ENCODE results near the gene RNASE4. TPM values are rescaled to one million over a fixed set of nuclear protein-coding genes. Genes with fewer than 3 reads are reported as not detected.

Gene RNASE4
- total RNA-seq, 1 experiment from 2014 or later, result 8.8 TPM

DNA sequence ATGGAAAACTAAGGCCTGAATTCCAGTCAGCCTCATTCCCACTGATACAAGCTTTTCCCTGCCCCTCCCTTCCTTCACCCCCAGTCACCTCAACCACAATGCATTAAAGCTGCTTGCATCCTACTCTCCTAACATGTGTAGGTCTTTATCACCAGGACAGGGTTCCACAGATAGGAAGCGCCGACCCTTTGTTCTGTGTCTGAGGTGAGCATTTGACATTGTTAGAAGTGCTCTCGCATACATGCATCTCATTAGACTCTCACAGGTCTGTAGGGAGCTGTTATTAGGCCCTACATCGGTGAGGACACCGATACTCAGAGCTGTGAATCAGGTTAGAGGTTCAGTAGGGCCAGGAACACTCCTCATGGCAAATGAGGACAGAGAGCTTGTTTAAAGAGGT is 48.1 kb downstream of the RNASE4 start:
- no TSS peak for BruUV-seq (replicated peaks)
- no peak overlapping the region for H3K4me3 Mint-ChIP-seq (ENCODE audit: unreplicated experiment)
- no peaks in the 10 kb centered on the region for H3K4me1 Mint-ChIP-seq (ENCODE audit: low read depth, unreplicated experiment)
- no peaks in the 10 kb centered on the region for H3K27me3 ChIP-seq (replicated peaks; ENCODE audit: control insufficient read depth, insufficient read depth, low read length)
- H3K27me3 Mint-ChIP-seq (ENCODE audit: insufficient read depth, unreplicated experiment), result no peaks in the 10 kb centered on the region
- H3K4me1 ChIP-seq, result no peaks in the 10 kb centered on the region
- no peak overlapping the region for H3K4me3 ChIP-seq (ENCODE audit: low read depth, low read length)
- ChIA-PET POLR2A (no interaction called here), CTCF (no interaction called here)
- DNase-seq, result no peak
- no peaks in the 10 kb centered on the region for H3K9me3 ChIP-seq
- intact Hi-C loops (cut with micrococcal nuclease; ENCODE audit: unreplicated experiment), result no loop called here
- H3K27ac Mint-ChIP-seq (ENCODE audit: unreplicated experiment), result no peak overlapping the region
- TF ChIP-seq CTCF (IDR thresholded peaks at IDR 0.05; ENCODE audit: insufficient read depth in 1 of 2, low read depth in 1 of 2, low read length in 1 of 2, severe bottlenecking in 1 of 2, unreplicated experiment in 1 of 2), result no peak
- no peaks in the 10 kb centered on the region for H3K9me3 Mint-ChIP-seq (ENCODE audit: unreplicated experiment)
- H3K36me3 Mint-ChIP-seq (ENCODE audit: insufficient read depth, unreplicated experiment), result no peaks in the 10 kb centered on the region
- H3K36me3 ChIP-seq (ENCODE audit: control insufficient read depth, insufficient read depth, low read length), result no peaks in the 10 kb centered on the region

DNA sequence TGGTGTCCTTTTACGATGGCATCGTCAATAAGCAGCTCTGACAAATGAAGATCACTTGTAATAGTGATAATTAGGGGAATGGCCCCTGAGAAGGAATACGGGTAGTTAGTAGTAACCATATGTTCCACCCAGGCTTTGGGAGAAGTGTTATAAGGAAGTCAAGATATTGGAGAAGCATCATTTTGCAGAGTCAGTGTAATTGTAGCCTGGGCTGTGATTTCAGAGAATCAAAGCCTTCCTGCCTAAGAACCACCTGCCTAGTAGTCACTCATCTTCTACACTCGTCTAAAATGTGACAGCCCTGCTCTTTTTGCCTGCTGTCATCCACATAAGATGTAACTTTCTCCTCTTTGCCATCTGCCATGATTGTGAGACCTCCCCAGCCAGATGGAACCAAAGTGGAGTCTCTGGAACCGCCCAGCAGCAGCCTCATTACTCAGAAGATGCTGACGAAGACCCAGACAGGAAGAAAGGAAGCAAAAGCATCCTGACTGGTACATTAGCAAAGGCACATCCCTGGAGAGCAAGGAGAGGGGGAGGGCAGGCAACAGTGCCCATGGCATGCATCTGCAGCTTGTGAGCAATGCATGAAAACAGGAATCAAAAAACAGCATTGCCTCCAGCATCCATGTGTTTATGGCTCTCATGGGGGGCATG is 48.7 kb downstream of the RNASE4 start:
- no peak overlapping the region for H3K4me3 ChIP-seq (ENCODE audit: low read depth, low read length)
- POLR2A ChIA-PET, result no interaction called here
- no peak for TF ChIP-seq CTCF (IDR thresholded peaks at IDR 0.05; ENCODE audit: insufficient read depth in 1 of 2, low read depth in 1 of 2, low read length in 1 of 2, severe bottlenecking in 1 of 2, unreplicated experiment in 1 of 2)
- Mint-ChIP-seq H3K27me3 (ENCODE audit: insufficient read depth, unreplicated experiment) (no peaks in the 10 kb centered on the region), H3K4me1 (ENCODE audit: low read depth, unreplicated experiment) (no peaks in the 10 kb centered on the region), H3K4me3 (ENCODE audit: unreplicated experiment) (no peak overlapping the region), H3K36me3 (ENCODE audit: insufficient read depth, unreplicated experiment) (no peaks in the 10 kb centered on the region), H3K27ac (ENCODE audit: unreplicated experiment) (no peak overlapping the region), H3K9me3 (ENCODE audit: unreplicated experiment) (no peaks in the 10 kb centered on the region)
- BruUV-seq (replicated peaks), result no TSS peak
- no peak for DNase-seq
- no peaks in the 10 kb centered on the region for H3K4me1 ChIP-seq
- intact Hi-C loops (cut with micrococcal nuclease; ENCODE audit: unreplicated experiment), result no loop called here
- no peaks in the 10 kb centered on the region for H3K36me3 ChIP-seq (ENCODE audit: control insufficient read depth, insufficient read depth, low read length)
- no peaks in the 10 kb centered on the region for H3K27me3 ChIP-seq (replicated peaks; ENCODE audit: control insufficient read depth, insufficient read depth, low read length)
- no peaks in the 10 kb centered on the region for H3K9me3 ChIP-seq
- CTCF ChIA-PET, result interaction anchor here (0.8 kb wide), 1 partner anchor 10 kb away, joined by 4 read pairs; no protein-coding TSS in a partner anchor

GRCh38 chr14:20733684-20734429 is 49.5 kb downstream of the RNASE4 start:
- H3K36me3 Mint-ChIP-seq (ENCODE audit: insufficient read depth, unreplicated experiment), result no peaks in the 10 kb centered on the region
- DNase-seq, result no peak
- no peaks in the 10 kb centered on the region for H3K4me1 ChIP-seq
- ChIA-PET CTCF (interaction anchor here (0.8 kb wide), 1 partner anchor 11 kb away, joined by 4 read pairs; no protein-coding TSS in a partner anchor), POLR2A (no interaction called here)
- H3K36me3 ChIP-seq (ENCODE audit: control insufficient read depth, insufficient read depth, low read length), result no peaks in the 10 kb centered on the region
- no TSS peak for BruUV-seq (replicated peaks)
- intact Hi-C loops (cut with micrococcal nuclease; ENCODE audit: unreplicated experiment), result no loop called here
- no peak overlapping the region for H3K27ac Mint-ChIP-seq (ENCODE audit: unreplicated experiment)
- no peak overlapping the region for H3K4me3 ChIP-seq (ENCODE audit: low read depth, low read length)
- no peaks in the 10 kb centered on the region for H3K9me3 ChIP-seq
- H3K27me3 ChIP-seq (replicated peaks; ENCODE audit: control insufficient read depth, insufficient read depth, low read length), result no peaks in the 10 kb centered on the region
- H3K4me3 Mint-ChIP-seq (ENCODE audit: unreplicated experiment), result no peak overlapping the region
- H3K4me1 Mint-ChIP-seq (ENCODE audit: low read depth, unreplicated experiment), result no peaks in the 10 kb centered on the region
- TF ChIP-seq CTCF (IDR thresholded peaks at IDR 0.05; ENCODE audit: insufficient read depth in 1 of 2, low read depth in 1 of 2, low read length in 1 of 2, severe bottlenecking in 1 of 2, unreplicated experiment in 1 of 2), result no peak
- no peaks in the 10 kb centered on the region for H3K9me3 Mint-ChIP-seq (ENCODE audit: unreplicated experiment)
- H3K27me3 Mint-ChIP-seq (ENCODE audit: insufficient read depth, unreplicated experiment), result no peaks in the 10 kb centered on the region

Data from Caco-2 (cell line).